Measurements from ENCODE around the gene STK32B.

The STK32B gene

GRCh38 chr4:5527211-5527610, 475.9 kb downstream of the STK32B start:
- DNase-seq (ENCODE audit: low spot score): no peak

- no peak for DNase-seq (ENCODE audit: low spot score)
Measured at GRCh38 chr4:5528031-5528436, 476.8 kb downstream of the STK32B start.

- DNase-seq (ENCODE audit: low spot score): no peak
Measured at GRCh38 chr4:5532100-5532499, 480.8 kb downstream of the STK32B start.

GRCh38 chr4:5539584-5539983, 488.3 kb downstream of the STK32B start:
- no peak for DNase-seq (ENCODE audit: low spot score)

- no peak for DNase-seq (ENCODE audit: low spot score)
Measured at GRCh38 chr4:5541169-5541568, 489.9 kb downstream of the STK32B start.

GRCh38 chr4:5543681-5544080, 492.4 kb downstream of the STK32B start:
- DNase-seq (ENCODE audit: low spot score): no peak

- DNase-seq (ENCODE audit: low spot score): no peak
Measured at GRCh38 chr4:5544762-5545161, 493.5 kb downstream of the STK32B start.

- DNase-seq (ENCODE audit: low spot score): no peak
Measured at GRCh38 chr4:5545271-5545670, 494.0 kb downstream of the STK32B start.

- DNase-seq (ENCODE audit: low spot score): no peak
Measured at GRCh38 chr4:5547651-5548249, 496.5 kb downstream of the STK32B start.

Measured in pons (tissue), 1 donor.